Raji (cell line): Measurements from ENCODE around the gene ELOVL1.
A peak's percentile ranks its signal among the peaks of the same experiment; 100 is the strongest.

ENCODE experiments used
- POLR2A ChIP-seq: IDR thresholded peaks from 2 replicates; pipeline ENCODE4 v1.6.1; 2011; ENCODE audit warnings: low read depth, low read length, control low read depth; ENCODE audit not compliant: insufficient read depth

Gene ELOVL1

DNA sequence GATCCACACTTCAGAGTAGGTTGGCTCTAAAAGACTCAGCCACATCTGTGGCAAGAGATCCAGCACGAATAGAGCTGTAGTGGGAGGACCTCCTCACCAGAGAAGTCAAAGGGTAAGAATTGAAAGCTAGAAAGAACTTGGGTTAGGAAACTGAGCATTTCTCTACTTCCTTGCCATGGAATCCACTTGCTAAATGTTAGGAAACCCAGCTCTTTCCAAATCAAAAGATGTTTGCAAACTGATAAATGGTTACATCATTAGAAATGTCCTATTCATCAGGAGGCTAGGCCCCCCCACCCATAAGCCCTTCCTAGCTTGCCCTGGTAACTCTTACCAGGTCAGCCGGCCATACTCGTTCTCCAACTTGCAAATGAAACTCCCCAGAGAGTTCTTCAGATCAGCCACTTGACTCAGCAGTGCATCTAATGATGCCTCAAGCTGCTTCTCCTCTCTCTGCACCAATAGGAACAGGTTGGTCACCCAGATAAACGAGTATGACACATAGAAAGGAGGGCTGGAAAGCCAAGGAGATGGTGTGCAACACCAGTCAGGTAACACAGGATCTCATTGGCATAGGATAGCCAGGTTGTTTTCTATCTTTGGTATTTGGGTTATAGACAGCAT, 20.3 kb upstream of the ELOVL1 start:
- TF ChIP-seq POLR2A: no peak

GRCh38 chr1:43386676-43387075, 18.9 kb upstream of the ELOVL1 start:
- TF ChIP-seq POLR2A: no peak

DNA sequence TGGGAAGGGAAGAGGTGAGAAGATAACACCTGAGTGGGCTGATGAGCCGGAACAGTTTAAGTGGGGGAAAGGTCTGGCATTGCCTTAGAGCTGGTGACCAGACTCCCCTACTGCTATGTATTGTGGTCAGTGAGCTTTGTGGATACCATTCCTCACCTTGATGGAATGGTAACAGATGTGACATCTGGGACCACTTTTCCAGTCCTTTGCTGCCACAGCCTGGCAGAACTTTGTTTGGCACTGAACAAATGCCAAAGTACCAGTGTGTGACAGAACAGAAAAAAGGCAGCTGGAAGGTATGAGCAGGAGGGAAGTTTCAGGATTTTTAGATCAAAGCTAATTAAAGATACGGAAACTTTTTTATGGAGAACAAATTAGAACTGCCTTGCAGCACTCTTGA, 15.6 kb upstream of the ELOVL1 start:
- no peak for TF ChIP-seq POLR2A

GRCh38 chr1:43382027-43382779, 14.4 kb upstream of the ELOVL1 start:
- TF ChIP-seq POLR2A: no peak

GRCh38 chr1:43381612-43382011, 13.8 kb upstream of the ELOVL1 start:
- TF ChIP-seq POLR2A: no peak

GRCh38 chr1:43379476-43379875, 11.7 kb upstream of the ELOVL1 start:
- TF ChIP-seq POLR2A: no peak

DNA sequence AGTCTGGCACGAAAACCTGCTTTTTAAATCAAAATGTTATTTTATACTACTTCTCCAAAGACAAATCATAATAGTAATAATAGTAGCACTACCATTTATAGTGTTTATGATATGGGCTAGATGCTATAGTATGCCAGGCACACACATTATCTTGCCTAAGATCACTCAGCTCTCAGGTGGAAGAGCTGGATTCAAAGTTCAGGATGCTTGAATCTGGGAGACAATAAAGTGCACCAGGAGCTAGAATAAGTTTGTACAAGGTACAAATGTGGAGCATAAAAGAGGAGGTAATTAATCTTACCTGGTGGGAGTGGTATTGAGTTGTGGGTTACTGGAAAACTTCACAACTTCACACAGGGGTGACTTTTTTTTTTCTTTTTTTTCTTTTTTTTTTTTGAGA, 10.0 kb upstream of the ELOVL1 start:
- TF ChIP-seq POLR2A: no peak

DNA sequence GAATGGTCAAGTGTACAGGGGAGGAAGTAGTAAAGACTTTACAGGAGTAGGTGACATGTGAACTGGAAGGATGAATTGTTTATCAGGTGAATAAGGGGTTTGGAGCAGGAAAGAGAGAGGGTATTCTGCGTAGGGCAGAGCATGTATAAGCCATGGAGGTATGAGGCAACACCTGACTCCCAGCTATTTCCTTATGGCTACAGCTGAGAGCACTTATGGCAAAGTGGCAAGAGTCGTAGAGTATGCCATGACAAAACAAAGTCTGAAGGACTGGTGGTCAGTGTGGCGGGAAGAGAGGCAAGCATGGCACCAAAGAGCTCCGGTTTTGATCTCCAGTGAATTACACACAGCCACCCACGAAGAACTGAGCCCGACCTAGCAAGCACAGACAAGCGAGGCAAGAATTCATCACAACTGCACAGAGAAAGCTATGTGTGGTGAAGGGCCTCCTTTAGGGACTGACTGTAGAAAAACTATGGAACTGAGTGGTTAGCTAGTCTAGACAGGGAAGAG, 9.0 kb upstream of the ELOVL1 start:
- TF ChIP-seq POLR2A: no peak

DNA sequence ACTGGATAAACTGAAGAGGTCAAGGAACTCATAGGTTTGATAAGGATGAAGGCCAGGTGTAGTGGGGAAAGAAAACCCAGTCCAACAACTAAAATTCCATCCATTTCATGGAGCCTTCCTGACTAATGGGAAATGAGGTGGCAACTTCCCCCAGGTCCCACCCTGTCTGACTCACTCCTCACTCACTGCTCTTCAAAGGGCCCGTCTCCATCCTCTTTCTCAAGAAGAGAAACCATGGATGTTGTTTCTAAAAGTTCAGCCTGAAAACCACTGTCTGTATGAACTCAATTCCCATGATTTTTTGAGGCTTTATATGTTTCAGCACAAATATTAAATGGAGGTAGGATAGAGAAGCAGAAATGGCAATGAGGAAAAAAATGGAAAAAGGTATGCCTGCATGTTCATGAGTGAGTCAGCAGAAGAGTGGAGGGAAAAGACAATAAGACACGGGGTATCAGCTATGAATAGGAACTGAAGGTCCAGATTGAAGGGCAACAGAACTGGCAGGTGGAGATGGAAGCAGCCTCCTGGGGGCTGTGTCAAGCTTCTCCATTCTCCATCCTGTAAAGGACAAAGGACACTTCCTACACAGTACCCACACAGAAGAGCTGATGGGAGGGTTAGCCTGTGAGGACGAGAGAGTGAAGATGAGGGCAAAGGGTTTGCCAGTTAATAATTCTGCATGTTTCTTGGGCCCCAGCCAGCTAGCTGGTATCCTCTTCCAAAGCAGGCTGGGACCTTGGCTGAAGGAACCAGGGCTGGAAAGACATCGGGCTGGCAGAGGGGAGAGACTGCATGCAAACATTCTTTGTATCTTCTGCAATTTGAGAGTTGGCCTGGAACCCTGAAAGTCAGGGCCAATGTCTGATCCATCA, 5.5 kb upstream of the ELOVL1 start:
- TF ChIP-seq POLR2A: no peak

- TF ChIP-seq POLR2A: no peak
These were observed 4.4 kb upstream of the ELOVL1 start for GRCh38 chr1:43372172-43372571.

DNA sequence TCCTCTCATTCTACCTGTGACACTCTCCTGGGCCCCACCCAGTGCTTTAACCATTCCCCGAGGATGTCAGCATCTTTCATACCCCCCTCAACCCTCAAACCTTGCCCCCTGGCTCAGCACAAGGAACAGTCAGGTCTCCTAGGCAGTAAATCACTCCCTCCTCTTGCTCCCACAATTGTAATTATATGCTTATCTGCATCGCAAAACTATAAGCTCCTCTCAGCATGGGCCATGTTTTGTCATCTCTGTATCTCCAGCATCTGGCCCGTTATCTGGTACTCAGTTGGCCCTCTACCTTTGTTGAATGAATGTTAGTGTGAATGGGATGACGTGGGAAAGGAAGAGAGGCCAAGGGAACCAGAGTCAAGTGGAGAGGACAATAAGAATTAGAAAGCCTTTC, 2.8 kb upstream of the ELOVL1 start:
- TF ChIP-seq POLR2A: no peak

DNA sequence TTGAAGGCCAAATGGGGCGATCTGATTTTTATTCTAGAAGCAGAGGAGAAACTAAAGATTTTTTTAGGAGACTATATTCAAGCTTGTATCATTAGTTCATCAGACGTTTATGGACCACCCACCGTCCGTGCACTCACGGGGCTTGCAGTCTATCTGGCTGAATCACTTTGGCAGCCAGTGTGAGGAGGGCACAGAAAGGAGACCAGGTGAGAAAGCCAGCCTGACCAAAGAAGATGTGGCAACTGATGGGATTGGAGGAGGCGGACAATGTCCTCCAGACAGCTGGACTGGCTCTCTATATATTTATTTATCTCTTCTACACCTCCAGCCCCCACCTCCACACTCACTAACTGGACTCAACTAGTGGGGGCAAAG, 822 bp upstream of the ELOVL1 start:
- TF ChIP-seq POLR2A: no peak

DNA sequence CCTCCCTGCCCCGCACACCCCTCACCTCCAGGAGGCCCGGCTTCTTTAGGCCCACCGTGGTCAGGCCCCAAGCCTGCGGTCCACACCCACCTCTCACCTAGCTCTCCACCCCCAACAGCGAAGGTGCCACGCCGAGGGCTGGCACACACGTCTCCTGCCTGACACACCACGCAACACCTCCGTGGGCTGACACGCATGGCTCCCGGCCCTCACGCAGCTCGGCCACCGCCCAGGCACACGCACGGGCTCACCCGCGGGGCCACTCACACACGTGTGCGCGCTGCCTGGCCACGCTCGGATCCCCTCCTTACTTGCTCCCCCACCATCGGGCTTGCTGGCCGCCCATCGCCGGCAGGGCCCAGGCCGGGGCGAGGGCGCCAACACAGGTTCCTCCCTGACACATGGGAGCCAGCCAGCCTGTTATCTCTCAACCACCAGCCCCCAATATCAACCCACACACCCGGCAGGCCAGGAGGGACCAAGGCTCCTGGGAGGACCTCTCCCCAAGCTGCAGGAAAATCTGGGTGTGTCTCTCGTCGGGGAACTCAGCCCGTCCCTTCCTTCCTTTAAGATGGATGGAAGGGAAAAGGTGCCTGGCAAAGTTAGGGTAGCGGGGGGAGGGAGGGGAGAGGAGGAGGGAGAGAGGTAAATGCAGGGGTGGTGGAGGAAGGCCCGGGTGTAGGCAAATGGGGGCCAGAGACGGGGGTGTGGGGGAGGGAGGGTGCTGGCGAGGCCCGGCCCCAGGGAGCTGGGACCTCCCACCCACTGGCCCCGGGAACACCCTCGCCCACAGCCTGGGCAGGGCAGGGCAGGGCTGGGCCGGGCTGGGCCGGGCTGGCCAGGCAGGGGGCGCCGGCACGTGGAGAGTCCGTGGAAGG, 546 bp downstream of the ELOVL1 start:
- TF ChIP-seq POLR2A: peak; percentile 41; the same call in 1 of the 2 replicates

DNA sequence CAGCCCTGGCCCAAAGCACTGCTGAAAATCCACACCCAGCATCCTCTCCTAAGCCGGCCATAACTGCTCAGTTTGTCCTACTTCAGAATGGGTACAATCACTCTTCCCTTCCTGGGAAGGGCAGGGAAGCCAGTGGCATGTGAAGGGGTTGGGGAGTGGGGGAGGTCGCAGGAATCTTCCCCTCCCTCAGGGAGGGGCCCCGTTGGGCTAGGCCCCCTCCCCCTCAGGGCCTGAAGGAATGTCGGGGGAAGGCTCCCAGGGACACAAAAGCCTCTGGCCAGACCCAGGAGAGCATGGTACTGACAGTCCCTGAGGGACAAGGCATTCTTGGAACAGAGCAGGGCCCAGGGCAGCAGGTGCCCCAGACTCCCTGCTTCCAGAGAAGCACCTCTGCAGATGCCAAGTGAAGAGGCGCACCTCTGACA, 1.2 kb downstream of the ELOVL1 start:
- peak; percentile 14; the same call in 1 of the 2 replicates for TF ChIP-seq POLR2A

- no peak for TF ChIP-seq POLR2A
These were observed 1.6 kb downstream of the ELOVL1 start for GRCh38 chr1:43366179-43366578.
